Measurements from ENCODE around the gene KISS1R.
"Not testable (repeated sequence)": the region's sequence is repeated elsewhere in the genome, so short reads cannot be mapped to it uniquely, and the experiment has no call there.

Gene KISS1R

DNA sequence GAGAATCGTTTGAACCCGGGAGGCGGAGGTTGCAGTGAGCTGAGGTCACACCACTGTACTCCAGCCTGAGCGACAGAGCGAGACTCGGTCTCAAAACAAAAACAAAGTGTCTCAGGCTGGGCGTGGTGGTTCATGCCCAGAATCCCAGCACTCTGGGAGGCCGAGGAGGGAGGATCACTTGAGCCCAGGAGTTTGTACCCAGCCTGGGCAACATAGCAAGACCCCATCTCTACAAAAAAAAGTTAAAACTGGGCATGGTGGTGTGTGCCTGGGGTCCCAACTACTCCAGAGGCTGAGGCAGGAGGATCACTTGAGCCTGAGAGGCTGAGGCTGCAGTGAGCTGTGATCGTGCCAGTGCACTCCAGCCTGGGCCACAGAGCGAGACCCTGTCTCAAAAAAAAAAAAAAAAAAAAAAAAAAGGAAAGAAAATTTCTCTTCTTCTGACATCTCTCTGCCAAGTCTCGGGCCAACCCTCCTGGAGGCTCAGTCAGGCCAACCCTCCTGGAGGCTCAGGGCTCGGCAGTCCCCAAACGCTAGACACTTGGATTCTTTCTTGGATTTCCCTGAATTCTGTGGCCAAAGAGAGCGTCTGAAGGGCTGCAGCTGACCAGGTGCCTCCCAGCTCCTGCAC is 35.0 kb downstream of the KISS1R start:
- in situ Hi-C loops (cut with MboI; ENCODE audit: low sequenced_read_pairs), result no loop called here

- in situ Hi-C loops (cut with MboI; ENCODE audit: low sequenced_read_pairs), result no loop called here
Observed at GRCh38 chr19:952680-953444, 35.7 kb downstream of the KISS1R start.

DNA sequence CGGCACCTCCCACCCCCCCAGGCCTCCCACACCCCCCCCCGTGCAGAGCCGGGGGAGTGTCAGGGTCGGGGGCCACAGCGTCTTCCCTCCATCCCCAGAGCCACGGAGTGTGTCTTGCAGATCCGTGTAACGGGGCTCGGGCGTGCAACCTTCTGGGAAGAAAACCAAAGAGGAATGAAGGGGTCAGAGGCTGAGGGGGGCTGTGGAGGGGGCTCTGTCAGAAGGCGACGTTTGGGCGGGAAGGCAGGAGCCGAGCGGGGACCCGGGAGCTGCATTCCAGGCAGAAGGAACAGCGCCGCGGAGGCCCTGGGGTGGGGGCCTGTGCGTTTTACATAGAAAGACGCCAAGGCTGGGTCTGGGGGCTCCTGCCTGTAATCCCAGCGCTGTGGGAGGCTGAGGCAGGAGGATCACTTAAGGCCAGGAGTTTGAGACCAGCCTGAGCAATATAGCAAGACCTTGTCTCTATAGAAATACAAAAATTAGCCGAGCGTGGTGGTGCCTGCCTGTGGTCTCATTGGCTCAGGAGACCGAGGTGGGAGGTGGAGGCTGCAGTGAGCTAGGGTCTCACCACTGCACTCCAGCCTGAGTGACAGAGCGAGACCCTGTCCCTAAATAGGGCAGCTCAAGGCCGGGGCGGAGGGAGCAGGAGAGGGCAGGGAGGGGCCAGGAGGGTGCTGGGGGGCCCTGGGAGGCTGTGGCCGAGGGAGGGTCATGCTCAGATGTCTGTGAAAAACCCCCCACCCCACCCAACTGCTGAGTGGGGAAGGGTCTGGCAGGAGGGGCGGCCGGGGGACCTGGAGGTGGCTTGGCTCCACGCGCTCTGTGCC is 36.5 kb downstream of the KISS1R start:
- in situ Hi-C loops (cut with MboI; ENCODE audit: low sequenced_read_pairs), result no loop called here

DNA sequence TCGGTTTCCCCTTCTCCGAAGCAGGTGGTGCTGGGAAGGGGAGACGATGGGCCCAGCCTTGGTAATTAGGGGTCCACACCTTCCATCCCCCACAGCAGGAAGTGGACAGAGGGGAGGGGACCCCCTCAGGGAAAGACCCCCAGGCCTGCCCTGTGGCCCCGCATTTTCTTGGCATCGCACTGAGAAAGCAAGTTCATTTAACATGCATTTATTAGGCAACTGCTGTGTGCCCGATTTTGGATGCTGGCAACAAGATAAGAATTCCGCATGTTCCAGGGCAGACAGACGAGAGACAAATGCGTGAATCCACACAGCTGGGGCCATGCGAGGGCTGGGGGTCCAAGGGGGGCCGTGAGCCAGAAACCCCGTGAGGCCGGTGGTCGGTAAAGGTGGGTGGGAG is 37.1 kb downstream of the KISS1R start:
- in situ Hi-C loops (cut with MboI; ENCODE audit: low sequenced_read_pairs), result no loop called here

DNA sequence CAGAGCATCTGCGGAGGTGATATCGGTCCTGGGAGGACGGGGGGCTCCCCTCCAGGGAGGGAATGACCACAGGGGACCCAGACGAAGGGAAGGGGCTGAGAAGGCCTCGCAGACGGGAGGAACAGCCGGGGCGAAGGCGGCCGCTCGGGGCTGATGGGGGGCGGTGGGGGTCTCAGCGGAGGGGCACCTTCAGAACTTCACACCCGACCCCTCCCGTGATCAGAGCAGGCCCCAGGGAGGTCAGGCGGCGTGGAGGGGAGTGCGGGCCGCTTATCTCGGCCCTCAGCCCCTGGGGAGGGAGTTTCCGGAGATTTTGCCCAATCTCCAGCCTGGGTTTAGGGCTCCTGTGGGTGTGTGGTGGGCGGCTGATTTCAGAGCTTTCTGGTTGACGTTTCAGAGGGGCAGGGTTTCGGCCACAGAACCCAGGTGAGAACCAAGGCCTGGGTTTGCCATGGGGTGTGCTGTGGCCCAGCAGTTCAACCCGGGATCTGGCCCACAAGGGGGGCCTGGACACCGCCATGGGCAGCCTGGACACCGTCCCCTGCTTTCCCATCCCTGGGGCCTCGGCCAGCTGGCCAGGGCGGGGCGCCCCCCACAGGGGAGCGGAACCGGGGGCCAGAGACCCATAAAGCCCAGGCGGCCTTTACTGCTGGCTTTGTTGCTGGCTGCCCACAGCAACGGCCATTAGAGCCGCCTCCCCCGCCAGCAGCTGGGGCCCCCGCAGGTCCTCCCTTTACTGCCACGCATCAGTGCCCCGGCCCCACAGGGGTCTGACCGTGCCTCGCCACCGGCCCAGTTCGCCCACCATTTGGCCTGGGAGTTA is 37.8 kb downstream of the KISS1R start:
- in situ Hi-C loops (cut with MboI; ENCODE audit: low sequenced_read_pairs), result no loop called here

GRCh38 chr19:955803-956765 is 39.0 kb downstream of the KISS1R start:
- in situ Hi-C loops (cut with MboI; ENCODE audit: low sequenced_read_pairs), result no loop called here

DNA sequence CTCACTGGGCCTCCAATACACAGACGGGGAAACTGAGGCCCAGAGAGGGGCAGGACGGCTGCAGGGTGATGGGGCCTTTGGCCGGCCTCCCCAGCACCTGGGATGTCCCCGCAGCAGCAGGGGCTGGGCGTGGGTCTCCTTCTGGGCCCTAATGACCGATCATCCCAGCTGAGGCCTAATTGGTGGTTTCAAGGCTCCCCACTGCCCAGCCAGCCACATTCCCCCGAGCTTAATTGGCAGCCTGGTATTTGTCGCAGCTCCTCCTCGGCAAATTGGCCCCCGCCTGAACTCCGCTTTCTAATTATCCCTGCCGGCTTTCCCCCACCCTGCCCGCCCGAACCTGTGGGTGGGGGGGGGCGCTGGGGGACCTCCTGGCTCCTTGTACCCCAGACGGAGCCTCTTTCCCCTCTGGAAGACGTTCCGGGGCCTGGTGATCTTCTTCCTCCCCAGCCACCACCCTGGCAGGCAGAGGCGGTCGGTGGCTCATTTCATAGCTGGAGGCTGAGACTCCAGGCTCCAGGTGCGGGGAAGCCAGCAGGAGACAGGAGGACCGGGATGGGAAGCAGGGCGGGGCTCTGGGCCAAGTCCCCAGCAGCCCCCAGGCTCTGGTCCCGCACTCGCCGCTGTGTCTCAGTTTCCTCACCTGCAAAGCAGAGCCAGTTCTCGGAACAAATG is 39.8 kb downstream of the KISS1R start:
- in situ Hi-C loops (cut with MboI; ENCODE audit: low sequenced_read_pairs), result no loop called here

DNA sequence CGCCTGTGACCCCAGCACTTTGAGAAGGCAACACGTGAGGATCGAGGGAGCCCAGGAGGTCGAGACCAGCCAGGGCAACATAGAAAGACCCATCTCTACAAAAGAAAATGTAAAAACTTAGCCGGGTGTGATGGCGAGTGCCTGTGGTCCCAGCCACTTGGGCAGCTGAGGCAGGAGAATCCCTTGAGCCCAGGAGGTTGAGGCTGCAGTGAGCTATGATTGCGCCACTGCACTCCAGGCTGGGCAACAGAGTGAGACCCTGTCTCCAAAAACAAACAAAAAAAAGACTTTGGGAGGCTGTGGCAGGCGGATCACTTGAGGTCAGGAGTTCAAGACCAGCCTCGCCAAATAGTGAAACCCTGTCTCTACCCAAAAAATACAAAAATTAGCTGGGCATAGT is 40.4 kb downstream of the KISS1R start:
- in situ Hi-C loops (cut with MboI; ENCODE audit: low sequenced_read_pairs), result not testable (repeated sequence)

- in situ Hi-C loops (cut with MboI; ENCODE audit: low sequenced_read_pairs), result no loop called here
Observed at GRCh38 chr19:958967-959855, 42.1 kb downstream of the KISS1R start.

- in situ Hi-C loops (cut with MboI; ENCODE audit: low sequenced_read_pairs), result no loop called here
Observed at GRCh38 chr19:960020-960419, 42.9 kb downstream of the KISS1R start.

DNA sequence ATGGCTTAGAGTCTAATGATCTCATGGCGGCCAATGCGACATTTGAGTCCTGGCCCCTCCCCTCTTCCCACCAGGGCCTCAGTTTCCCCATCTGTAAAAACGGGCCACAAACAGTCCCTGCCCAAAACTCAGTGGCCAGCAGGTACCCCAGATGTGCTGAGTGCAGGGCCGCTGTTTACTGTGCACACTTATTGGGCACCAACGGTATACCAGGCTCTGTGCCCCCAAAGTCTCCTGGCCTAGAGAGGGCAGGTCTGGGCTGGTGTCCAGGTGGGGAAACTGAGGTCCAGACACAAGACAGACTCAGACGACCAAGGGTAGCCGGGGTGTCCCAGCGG is 43.4 kb downstream of the KISS1R start:
- in situ Hi-C loops (cut with MboI; ENCODE audit: low sequenced_read_pairs), result no loop called here

- in situ Hi-C loops (cut with MboI; ENCODE audit: low sequenced_read_pairs), result no loop called here
Observed at GRCh38 chr19:961866-962620, 44.9 kb downstream of the KISS1R start.

GRCh38 chr19:962683-963400 is 45.7 kb downstream of the KISS1R start:
- in situ Hi-C loops (cut with MboI; ENCODE audit: low sequenced_read_pairs), result no loop called here

DNA sequence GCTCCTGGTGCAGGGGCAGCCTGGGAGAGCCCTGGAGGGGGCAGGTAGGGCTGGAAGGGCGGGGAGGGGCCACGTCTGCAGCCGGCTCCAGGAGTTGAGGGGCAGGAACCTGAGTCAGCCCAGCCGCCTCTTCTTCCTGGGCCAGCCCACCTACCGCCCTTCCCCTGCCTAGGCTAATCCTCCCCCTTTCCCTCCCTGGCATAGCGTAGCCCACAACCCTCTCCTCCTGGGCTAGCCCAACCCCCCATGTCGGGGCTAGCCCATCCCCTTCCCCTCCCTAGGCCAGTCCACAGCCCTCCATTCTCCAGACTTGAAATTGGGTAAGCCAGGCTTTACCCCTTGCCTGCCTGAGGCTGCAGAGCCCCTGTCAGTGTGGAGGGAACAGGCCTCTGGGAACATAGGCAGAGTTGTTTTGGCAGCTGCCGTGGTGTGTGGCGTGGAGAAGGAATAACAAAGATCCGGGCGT is 46.4 kb downstream of the KISS1R start:
- in situ Hi-C loops (cut with MboI; ENCODE audit: low sequenced_read_pairs), result no loop called here

- in situ Hi-C loops (cut with MboI; ENCODE audit: low sequenced_read_pairs), result no loop called here
Observed at GRCh38 chr19:964116-964520, 47.0 kb downstream of the KISS1R start.

- in situ Hi-C loops (cut with MboI; ENCODE audit: low sequenced_read_pairs), result no loop called here
Observed at GRCh38 chr19:964761-965694, 47.9 kb downstream of the KISS1R start.

Data from HL-60/S4 treated with retinoic acid at 250 ng/mL for 4 days and 3 days (cell line).